A673 (cell line): ENCODE measurements around the gene STX8.

Source experiments
- CTCF ChIP-seq: fragments of 300-800, 200-600 bp; sonication (generic); conservative IDR thresholded peaks from 2 replicates; pipeline ENCODE4 v1.5.1; 2017; ENCODE audit warnings: low read depth, mild to moderate bottlenecking, antibody characterized with exemption, low read length, moderate library complexity, mixed read lengths
- EZH2 ChIP-seq: fragments of 200-600 bp; sonication (generic); IDR thresholded peaks from 2 replicates; pipeline ENCODE4 v1.6.1; 2017; ENCODE audit warnings: borderline replicate concordance, low read depth, mild to moderate bottlenecking, mixed read lengths, antibody characterized with exemption, low read length; ENCODE audit not compliant: poor library complexity, severe bottlenecking

GRCh38 chr17:9487406-9487805 lies 88.2 kb downstream of the STX8 start:
- TF ChIP-seq CTCF (no peak), EZH2 (no peak)
